ENCODE measurements around the gene CHRNB1. TPM values are rescaled to one million over a fixed set of nuclear protein-coding genes. Genes with fewer than 3 reads are reported as not detected.

The CHRNB1 gene
- total and polyA plus RNA-seq, 2 of the 8 experiments (the other 6 are each of a cell fraction or from before 2014, with no cell fraction given): 14.1 to 28.2 TPM

DNA sequence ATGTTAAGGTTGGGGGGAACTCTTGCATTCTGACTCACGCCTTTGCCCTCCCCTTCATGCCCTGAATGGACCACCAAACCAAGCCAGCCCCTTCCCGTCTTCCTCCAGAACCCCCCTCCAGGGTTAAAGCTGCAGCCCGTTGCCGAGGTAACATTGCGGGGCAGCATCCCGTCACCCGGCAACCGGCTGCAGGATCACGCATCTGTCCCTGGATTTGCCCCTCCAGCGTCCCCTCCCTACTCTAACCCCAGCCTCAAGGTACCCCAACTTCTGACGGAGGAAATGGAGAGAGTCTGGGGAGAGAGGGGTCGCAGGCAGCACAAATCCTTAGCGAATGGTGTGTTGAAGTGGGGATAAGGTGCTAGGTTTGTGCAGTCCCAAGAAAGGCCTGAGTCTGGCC lies 37.8 kb upstream of the CHRNB1 start:
- Histone ChIP-seq H3K14ac (ENCODE audit: insufficient read length) (no peak overlapping the region), H3K4me3 (ENCODE audit: extremely low read depth in 1 of 4, insufficient read depth in 2 of 4, low read depth in 3 of 4, low read length in 4 of 4) (no peak overlapping the region), H3K27ac (ENCODE audit: low read depth, low read length) (no peak overlapping the region), H2BK12ac (ENCODE audit: low read depth, low read length) (no peak overlapping the region), H3K9me3 (ENCODE audit: insufficient read depth in 2 of 2, low read depth in 1 of 2, low read length in 1 of 2) (no peaks in the 10 kb centered on the region), H2BK5ac (ENCODE audit: low read depth, low read length) (no peak overlapping the region), H2BK120ac (replicated peaks; ENCODE audit: low read depth, low read length) (no peak overlapping the region), H2BK20ac (ENCODE audit: low read length) (no peak overlapping the region), H3K23ac (ENCODE audit: insufficient read length) (no peak overlapping the region), H3K36me3 (ENCODE audit: control insufficient read depth in 2 of 4, insufficient read depth in 4 of 4, low read length in 3 of 4) (peaks cover 2 to 19% (median 17%) of the 10 kb centered on the region in 4 experiments; a peak in 5 of 8 replicates), H3K4me2 (ENCODE audit: insufficient read depth in 1 of 2, low read depth in 2 of 2, low read length in 2 of 2) (peak overlapping the region; percentile 1 to 90; a peak in 2 of 4 replicates), H2AK5ac (ENCODE audit: low read depth, low read length) (no peak overlapping the region), H4K8ac (ENCODE audit: extremely low read depth, insufficient read depth, low read length) (no peak overlapping the region), H4K91ac (replicated peaks; ENCODE audit: insufficient read length, low read length) (no peak overlapping the region), H4K5ac (ENCODE audit: insufficient read length, low read depth, low read length) (no peak overlapping the region), H3K23me2 (ENCODE audit: low read depth, low read length) (peaks cover 17% of the 10 kb centered on the region; the same call in 1 of the 2 replicates), H2AFZ (ENCODE audit: low read length) (no peak overlapping the region), H3K4me1 (replicated peaks in 1 of 4; ENCODE audit: control insufficient read depth in 3 of 4, insufficient read depth in 4 of 4, low read length in 3 of 4) (peaks cover 0 to 19% (median 13%) of the 10 kb centered on the region in 4 experiments; a peak in 5 of 7 replicates), H3K56ac (replicated peaks; ENCODE audit: insufficient read length, low read depth, low read length) (no peak overlapping the region), H3K18ac (ENCODE audit: extremely low read depth, low read length) (no peak overlapping the region), H3K79me2 (ENCODE audit: control insufficient read depth in 1 of 2, insufficient read depth in 2 of 2, low read length in 2 of 2) (peaks cover 0 to 8% of the 10 kb centered on the region in 2 experiments; a peak in 1 of 4 replicates), H2BK15ac (ENCODE audit: low read length) (no peak overlapping the region), H3K27me3 (replicated peaks in 1 of 4; ENCODE audit: control insufficient read depth in 3 of 4, extremely low read depth in 1 of 4, insufficient read depth in 3 of 4, low read length in 3 of 4) (no peaks in the 10 kb centered on the region; a peak in 1 of 7 replicates), H3K79me1 (ENCODE audit: low read depth, low read length) (peaks cover 4% of the 10 kb centered on the region; the same call in 1 of the 2 replicates), H4K20me1 (replicated peaks in 1 of 2; ENCODE audit: control insufficient read depth in 1 of 2, insufficient read depth in 2 of 2, low read length in 2 of 2) (peaks cover 0 to 23% of the 10 kb centered on the region in 2 experiments), H3K4ac (replicated peaks; ENCODE audit: insufficient read length, low read depth, low read length) (no peak overlapping the region), H3K9ac (replicated peaks in 1 of 4; ENCODE audit: extremely low read depth in 1 of 4, low read depth in 3 of 4, low read length in 3 of 4) (no peak overlapping the region)
- FAIRE-seq (no peak), DNase-seq (ENCODE audit: low read depth in 1 of 2, low spot score in 2 of 2) (no peak)
- ChIA-PET POLR2A (ENCODE audit: partially characterized antibody) (interaction anchor here (0.6 to 8.2 kb wide), 17 partner anchors 9 to 151 kb away, joined by 3 to 66 read pairs (median 4); partner anchors contain the start of genes ACAP1, FGF11, TMEM102 and TNFSF13), CTCF (ENCODE audit: partially characterized antibody) (interaction anchor here (1.1 to 2.9 kb wide), 7 partner anchors 14 to 154 kb away, joined by 3 to 15 read pairs (median 3); partner anchors contain the start of gene SPEM1)
- WGBS, 2 experiments (ENCODE audit: extremely low coverage in 1 of 2, insufficient coverage in 1 of 2, insufficient read length in 1 of 2, insufficient replicate concordance in 2 of 2, low coverage in 1 of 2, low lambda C conversion rate in 2 of 2, missing lambda C conversion rate in 1 of 2): 75% methylated on average over 13 of the region's 13 CpGs; no CpG with 5 or more reads in 1 of the 2 experiments
- TF ChIP-seq, protein P1, sequence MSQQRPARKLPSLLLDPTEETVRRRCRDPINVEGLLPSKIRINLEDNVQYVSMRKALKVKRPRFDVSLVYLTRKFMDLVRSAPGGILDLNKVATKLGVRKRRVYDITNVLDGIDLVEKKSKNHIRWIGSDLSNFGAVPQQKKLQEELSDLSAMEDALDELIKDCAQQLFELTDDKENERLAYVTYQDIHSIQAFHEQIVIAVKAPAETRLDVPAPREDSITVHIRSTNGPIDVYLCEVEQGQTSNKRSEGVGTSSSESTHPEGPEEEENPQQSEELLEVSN (IDR thresholded peaks at IDR 0.05): no peak
- TF ChIP-seq SP4 (IDR thresholded peaks at IDR 0.05; ENCODE audit: low read length) (no peak), SUZ12 (IDR thresholded peaks at IDR 0.05; ENCODE audit: low read length) (no peak), ZNF274 (IDR thresholded peaks at IDR 0.05; ENCODE audit: borderline replicate concordance, extremely low read depth, low read length) (no peak), POLR2A (IDR thresholded peaks at IDR 0.05; ENCODE audit: control extremely low read depth in 1 of 2, low read depth in 2 of 2, low read length in 2 of 2) (no peak), CTBP2 (IDR thresholded peaks at IDR 0.05; ENCODE audit: borderline replicate concordance, insufficient read depth, insufficient read length, low read length) (no peak), TCF12 (IDR thresholded peaks at IDR 0.05; ENCODE audit: low read depth, low read length) (no peak), ASH2L (IDR thresholded peaks at IDR 0.05; ENCODE audit: low read length) (no peak), TAF7 (optimal IDR thresholded peaks at IDR 0.05; ENCODE audit: borderline replicate concordance, low read depth, low read length) (no peak)
- TF ChIP-seq, protein P2, sequence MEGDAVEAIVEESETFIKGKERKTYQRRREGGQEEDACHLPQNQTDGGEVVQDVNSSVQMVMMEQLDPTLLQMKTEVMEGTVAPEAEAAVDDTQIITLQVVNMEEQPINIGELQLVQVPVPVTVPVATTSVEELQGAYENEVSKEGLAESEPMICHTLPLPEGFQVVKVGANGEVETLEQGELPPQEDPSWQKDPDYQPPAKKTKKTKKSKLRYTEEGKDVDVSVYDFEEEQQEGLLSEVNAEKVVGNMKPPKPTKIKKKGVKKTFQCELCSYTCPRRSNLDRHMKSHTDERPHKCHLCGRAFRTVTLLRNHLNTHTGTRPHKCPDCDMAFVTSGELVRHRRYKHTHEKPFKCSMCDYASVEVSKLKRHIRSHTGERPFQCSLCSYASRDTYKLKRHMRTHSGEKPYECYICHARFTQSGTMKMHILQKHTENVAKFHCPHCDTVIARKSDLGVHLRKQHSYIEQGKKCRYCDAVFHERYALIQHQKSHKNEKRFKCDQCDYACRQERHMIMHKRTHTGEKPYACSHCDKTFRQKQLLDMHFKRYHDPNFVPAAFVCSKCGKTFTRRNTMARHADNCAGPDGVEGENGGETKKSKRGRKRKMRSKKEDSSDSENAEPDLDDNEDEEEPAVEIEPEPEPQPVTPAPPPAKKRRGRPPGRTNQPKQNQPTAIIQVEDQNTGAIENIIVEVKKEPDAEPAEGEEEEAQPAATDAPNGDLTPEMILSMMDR (IDR thresholded peaks at IDR 0.05; ENCODE audit: control extremely low read depth in 1 of 3, insufficient read depth in 1 of 3, low read depth in 1 of 3, low read length in 3 of 3): no peak
